ENCODE measurements around the gene XRCC3. TPM values are rescaled to one million over a fixed set of nuclear protein-coding genes. Genes with fewer than 3 reads are reported as not detected.
A peak's percentile ranks its signal among the peaks of the same experiment; 100 is the strongest.

Gene XRCC3
- total RNA-seq, 1 donor from 2014 or later: 11.3 TPM

DNA sequence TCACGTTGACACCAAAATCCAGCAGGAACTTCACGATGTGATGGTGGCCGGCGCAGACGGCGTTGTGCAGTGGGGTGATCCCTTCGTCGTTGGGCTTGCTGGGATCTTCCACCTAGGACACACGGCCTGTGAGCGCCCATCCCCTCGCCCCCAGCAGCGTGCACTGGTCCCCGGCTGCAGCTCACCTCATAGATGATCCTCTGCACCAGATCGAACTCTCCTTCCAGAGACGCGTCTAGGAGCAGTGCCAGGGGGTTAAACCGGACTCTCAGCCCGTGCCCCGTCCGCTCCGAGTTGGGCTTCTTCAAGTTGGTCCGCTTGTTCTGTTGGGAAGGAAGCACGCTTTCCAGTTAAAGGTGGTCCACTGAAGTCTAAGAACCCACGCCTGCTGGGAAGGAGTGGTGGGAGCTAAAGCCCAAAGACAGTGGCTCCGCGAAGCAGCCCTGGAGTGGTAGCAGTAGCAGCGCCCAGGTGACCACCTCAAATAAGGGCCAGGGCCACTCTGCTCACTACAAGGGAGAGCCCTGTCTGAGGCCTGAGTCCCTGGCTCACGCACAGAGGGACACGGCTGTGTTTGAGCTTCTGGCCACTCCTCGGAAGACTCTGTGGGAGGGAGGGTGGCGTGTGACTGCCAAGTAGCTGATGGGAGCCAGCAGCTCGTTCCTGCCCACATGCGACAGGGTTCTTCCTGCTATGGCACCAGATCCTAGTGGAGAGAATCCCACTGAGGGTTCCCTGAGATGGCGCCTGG is 23.6 kb upstream of the XRCC3 start:
- no peak for ATAC-seq

DNA sequence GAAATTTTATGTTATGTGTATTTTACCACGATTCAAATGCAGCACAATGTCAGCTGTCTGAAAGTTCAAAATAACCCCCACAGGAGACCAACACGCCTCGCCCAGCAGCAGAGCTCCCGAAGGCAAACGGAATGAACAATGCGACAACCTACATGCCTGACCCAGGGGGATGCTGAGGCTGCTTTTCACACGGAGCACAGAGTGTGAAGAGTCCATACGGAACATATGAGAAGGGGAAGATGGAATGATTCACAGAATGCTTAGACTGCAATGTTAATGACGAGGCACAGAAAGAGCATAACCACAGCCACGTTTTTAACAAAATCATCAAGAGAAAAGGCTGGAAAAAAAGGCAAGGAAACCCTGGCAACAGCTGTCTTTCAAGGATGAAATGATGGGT is 22.9 kb upstream of the XRCC3 start:
- ATAC-seq: no peak

DNA sequence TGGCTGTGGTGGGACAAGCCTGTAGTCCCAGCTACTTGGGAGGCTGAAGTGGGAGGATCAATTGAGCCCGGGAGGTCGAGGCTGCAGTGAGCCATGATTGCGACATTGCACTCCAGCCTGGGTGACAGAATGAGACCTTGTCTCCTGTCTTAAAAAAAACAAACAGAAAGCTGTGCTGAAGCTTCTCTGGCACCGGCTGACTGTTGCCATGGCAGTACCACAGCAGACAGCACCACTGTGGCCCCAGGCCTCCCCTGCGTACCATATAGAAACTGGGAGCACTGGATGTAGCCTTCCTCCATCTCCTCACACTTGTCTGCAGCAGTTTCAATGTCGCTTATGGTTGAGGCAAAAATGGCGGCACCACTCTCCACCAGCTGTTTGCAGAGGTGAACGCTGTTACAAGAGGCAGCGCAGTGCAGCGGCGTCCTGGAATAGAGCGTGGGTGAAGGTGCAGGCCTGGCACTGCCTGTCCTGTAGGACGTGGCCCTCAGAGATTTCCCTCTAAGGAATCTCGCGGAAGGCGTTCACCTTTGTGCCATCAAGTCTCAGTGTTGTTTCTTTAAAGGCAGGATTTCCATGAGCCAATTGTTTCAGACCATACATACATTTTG is 22.3 kb upstream of the XRCC3 start:
- ATAC-seq: no peak

DNA sequence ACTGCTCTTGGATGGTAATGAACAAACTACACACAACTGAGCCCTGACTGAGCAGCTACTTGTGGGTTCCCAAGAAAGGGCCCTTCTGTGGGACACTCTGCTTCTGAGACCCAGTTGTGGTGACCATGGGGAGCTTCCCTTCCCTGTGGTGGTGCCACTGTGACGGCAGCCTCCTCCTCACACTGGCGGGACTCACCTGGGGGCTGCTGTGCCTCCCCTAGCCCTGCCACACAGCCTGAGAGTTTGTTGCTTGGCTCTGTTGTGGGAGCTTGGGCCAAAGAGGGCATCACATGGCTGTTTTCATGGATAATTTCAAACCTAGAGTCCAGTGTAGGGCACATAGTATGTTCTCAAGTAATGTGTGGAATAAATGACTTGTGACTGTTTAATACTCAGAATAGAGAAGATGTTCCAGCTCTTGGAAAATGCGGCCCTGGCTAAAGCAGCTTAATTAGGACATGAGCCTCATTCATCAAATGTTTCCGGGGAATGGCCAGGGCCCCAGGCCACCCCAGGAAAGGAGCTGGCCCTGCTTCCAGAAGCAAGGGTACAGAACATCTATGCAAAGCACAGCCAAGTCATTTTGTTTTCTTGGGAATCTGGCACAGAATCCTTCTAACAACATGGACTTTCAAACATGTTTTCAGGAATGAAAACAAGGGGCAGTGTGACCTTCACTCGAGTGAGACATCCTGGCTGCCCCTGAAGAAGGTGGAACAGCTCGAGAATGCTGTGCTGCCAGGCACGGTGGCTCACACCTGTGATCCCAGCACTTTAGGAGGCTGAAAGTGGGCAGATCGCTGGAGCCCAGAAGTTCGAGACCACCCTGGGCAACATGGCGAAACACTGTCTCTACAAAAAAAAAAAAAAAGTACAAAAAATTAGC is 21.5 kb upstream of the XRCC3 start:
- ATAC-seq: no peak

DNA sequence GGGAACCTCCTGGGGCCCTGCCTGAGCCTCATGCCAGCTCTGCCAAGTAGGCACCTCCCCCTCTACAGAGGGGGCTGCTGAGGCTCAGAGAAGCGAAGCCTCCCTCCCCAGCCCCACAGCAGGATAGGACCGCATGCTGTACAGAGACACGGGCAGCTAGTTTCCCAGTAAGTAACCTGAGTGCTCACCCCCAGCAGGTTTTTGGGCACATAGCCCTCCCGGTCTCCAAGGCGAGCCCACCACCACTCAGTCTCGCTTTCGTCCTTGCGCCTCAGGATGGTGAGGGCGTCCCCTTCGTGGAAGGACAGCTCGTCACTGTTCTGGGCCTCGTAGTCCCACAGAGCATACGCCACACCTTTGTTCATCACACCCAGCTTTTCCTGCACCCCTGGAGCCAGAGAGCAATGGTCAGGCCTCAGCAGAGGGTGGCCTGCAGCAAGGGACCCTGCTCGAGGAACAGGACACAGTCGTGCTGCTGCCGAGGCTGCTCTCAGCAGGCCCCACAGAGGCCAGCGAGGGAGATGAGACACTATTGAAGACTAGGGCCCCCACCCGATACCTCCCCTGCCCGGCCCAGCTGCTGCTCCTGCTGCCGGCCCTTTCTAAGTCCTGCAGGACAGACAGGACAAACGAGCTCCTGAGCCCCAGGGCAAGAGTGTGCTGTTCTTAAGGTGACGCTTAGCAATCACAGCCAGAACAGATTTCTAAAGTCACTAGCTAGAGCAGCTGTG is 20.7 kb upstream of the XRCC3 start:
- ATAC-seq: peak; percentile 76

DNA sequence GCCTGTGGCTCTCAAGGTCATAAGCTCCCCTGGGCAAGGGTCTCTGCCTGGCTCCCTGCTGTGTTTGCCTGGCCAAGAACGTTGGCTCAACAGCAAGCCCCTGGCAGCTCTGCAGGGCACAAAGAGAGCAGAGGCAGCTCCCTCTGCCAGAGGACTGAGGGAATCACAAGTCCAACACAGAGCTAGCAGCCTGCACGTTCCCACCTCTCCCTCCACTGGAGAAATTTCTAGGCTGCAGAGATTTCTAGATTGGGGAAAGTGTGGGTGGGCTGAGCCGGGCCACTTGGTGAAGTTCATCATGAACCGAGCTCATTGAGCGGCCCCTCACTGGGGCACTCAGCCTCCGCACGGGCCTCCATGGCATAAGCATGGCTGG is 20.2 kb upstream of the XRCC3 start:
- no peak for ATAC-seq

DNA sequence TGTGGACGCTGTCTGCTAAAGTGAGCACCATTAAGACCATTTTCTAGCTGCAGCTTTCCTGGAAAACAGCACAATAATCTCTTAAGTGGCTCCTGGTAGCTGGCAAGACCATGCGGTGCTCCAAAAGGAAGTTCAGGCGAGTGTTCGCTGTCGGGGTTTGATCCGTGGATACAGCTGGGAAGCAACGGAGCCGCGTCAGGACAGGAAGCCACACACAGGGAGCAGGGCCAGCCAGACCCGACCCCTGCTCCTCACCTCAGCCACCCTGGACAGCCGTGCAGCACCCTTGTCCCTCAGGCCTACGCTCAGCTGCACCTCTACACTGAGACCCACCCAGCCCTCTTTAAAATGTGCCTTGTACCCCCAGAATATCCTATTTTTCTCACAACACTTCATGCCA is 19.8 kb upstream of the XRCC3 start:
- no peak for ATAC-seq

DNA sequence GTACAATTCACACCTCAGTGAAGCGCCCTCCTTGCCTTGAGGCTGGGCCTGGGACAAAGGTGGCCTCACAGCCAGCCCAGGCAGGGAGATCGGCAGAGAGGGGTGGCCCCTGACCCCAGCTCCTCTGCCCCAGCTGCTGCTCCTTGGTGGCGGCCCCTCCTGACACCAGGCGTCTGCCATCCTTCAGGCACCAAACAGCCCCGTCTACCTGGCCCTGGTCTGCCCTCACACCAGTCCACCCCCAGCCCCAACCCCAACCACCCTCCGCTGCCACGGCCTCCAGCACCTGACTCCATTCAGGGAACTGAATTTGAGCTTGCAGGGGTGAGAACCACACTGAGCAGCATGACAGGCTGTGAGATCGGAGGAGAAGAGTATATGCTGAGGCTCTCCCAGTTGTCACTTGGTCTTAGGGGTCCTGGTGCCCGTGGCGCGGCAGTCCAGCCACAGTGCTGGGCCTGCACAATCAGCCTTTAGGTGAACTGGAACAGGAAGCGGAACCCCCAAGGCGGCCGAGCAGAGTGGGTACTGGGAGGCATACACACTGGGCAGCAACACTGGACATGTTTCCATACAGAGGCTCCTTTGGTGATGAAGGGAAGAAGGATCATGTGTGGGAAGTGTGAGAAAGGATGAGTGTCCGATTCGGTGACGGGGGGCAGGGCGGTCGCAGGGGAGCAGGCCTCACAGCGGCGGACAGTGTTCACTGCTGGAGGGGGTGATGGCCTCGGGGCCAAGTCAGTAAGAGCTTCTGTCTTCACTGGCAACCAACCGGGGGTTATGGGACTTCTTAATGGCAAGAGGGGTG is 19.0 kb upstream of the XRCC3 start:
- ATAC-seq: no peak

DNA sequence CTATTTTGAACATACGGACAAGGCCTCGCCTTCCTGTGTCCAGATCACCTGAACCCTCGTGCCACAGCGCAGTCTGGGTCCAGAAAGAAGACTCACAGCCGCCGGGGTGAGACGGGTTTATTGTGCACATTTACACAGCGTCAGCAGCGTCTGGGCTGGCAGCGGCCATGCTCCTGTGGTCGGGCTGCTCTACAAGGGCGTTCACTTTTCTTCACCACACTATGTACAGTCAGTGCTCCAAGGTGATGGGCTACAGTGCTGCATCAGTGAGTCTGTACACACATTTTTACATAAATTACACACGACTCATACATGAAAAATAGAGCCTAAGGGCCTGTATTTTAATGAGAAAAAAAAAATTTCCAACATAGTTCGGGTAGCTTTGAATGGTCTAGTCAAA is 18.4 kb upstream of the XRCC3 start:
- no peak for ATAC-seq

DNA sequence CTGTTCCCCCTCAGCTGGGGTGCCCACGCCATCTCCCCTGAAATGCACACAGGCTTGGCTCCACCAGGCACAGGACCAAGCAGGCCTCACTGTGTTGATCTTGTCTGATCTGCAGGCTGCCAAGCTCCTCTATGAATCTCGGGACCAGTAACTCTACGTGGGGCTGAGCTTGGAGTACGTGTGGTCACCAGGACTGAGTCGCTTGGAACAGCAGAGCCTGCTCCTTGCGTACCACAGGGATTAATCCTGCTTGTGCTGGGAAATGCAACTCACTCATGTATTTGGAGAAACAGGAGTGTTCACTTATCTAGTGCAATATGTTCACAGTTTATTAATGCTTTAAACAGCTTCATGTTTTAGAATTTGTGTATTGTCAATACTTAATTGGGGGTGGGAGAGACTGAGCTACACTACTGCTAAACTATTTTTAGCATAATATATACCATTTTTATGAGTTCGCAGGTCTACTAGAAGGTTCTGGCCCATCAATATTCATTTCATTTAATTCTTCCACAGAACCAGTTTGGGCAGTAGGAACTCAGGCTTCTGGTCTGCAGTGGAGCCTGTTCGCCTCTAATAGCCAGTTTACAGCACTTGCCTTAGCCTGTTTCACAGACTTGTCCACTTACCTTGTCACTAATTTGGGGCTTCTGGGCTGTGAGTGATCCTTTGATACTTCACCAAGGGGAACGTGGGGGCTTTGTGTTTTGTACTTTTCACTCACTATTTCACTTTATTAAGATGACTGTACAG is 17.8 kb upstream of the XRCC3 start:
- ATAC-seq: no peak

DNA sequence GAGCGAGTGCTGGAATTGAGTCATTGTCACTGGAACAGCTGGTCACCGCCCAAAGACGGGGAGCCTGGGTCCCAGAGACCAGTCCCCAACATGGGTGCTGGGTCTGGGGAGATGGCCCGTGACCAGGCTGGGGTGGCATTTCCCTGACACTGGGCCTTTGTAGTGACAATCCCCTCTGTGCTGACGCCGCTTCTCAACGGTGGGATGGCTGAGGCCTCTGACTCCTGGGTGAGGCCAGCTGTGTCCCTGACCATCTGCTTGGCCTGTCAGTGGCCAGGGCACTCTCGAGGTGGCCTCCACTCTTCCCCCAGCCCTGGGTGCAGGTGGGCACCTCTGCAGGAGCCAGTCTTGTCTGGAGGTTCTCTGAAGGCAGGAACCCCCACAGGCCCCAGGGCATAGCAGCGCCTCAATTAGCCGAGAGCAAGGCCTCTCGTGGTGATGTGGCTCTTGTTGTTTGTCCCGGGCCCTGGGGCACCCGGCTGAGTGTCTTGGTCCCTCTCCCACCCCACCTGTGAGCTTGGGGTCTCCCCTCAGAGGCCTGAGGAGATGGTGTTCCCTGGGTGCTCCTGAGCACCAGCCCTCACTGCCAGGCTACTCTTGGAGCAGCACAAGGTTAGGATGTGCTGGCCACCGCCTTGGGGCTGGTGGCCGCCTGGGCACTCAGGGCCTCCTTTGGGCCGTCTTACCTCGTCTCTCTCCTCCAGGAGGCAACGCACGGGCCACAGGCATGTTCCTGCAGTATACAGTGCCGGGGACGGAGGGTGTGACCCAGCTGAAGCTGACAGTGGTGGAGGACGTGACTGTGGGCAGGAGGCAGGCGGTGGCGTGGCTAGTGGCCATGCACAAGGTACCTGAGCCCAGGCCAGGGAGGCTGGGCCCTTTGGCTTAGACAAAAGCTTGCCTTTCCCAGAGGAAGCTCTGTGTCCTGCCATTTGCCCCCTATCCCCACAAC is 16.9 kb upstream of the XRCC3 start:
- ATAC-seq: no peak

DNA sequence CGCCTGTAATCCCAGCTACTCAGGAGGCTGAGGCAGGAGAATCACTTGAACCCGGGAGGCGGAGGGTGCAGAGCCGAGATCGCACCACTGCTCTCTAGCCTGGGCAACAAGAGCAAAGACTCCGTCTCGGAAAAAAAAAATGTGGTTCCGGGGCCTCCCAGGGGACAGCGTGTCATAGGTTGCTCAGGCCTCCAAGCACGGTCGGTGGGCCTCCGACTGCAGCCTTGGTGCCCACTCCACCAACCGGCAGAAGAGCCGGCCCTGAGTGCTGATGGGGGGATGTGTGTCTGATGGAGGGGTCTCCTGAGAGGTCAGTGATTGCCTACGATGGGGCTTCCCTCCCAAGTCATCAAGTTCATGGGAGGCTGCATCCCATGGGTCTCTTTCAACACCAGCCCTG is 16.2 kb upstream of the XRCC3 start:
- no peak for ATAC-seq

DNA sequence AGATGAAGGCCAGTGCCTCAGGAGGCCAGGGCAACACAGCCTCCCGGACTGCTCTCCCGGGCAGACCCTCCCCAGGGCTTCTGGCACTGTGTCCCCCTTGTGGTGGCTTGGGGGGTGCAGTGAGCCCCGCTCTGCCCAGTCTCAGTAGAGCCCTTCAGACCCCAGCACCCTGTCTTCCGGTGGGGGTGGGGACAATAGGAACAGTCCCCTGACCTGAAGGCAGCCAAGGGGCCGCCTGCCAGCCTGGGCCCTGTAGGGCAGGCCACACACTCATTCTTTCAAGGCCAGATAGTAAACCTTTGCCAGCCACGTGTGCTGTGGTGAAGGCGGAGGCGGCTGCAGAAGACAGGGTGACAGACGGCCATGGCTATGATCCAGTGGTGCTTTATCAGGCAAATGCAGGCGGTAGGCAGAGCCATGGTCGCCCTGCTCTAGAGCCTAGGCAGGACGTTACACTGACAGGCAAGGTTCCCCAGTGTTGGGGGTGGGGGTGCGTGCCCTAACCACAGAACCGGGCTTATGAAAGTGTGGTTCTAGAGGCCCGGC is 15.3 kb upstream of the XRCC3 start:
- peak; percentile 7 for ATAC-seq

DNA sequence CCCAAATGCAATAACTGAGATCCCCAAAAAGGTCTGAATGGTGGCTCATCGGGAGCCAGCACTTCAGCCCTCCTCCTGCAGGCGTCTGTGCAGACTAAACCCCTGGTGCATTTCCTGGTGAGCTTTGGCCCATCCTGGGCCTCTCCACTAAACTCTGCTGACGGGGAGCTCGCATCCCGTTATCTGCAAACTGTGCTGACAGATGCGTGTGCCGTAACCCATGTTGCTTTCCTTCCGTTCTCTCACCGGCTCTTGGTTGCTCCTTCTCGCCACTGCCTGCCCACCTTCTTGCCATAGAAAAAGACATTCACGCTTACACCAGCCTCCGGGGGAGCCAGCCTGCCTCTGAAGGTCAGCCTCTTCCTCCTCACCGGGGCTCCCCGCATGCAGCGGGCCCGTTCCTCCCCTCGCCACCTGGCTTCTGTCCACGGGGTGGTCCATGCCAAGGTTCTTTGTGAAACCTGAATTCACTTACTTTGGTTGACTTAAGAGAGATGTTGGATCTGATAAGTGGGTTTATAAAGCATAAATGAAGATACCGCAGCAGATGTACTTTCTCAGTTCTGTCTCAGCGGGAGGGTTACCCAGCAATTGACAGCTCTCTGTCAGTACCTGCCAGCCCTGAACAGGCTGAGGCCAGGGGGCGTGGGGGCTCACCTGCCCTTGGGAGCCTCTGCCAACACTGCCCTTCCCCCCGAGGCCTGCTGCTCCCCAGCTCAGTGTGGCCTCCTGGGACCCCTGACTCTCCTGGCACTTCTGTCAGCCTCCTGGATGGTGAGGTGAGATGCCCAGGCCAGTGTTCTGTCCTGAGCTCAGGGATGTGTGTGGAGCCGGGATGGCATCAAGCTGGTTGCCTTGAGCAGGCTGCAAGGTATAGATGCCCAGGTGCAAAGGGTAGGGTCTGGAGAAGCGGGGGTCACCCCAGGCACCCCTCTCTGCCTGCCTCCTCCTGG is 14.5 kb upstream of the XRCC3 start:
- peak; percentile 44 for ATAC-seq

DNA sequence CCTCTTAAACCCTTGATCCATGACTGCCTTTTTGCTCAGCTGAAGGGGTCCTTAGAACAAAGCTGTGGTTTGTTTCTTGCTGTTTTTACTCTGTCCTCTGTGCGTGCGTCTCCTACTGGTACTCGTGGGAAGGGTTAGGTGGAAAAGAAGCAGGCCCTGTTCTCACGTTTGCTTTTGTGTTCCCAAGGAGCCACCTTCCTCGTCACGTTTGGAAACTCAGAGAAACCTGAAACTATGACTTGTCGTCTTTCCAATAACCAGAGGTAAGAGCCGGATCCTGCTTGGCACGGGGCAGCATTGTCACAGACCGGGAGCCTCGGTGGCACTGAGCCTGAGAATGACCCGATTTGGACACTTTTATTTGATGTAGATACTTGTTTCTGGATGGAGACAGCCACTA is 13.5 kb upstream of the XRCC3 start:
- peak; percentile 1 for ATAC-seq

DNA sequence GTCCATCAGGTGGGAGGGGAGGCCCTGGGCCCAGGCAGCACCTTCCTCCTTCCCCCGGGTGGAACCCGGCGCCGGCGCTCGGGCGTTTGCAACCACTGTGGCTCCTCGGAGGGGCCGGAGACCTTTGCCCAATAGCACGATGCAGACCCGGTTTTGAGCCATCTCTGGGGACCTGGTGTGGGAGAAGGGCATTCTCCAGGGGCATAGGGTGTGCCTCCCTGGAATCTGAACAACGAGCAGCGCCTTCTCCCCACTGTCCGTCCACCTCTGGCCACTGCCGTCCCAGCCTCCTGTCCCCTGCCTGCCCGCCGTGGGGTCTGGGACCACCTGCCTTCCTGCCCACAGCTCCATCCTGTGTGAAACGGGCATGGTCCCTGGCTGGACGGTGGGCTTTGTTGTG is 12.9 kb upstream of the XRCC3 start:
- ATAC-seq: no peak

DNA sequence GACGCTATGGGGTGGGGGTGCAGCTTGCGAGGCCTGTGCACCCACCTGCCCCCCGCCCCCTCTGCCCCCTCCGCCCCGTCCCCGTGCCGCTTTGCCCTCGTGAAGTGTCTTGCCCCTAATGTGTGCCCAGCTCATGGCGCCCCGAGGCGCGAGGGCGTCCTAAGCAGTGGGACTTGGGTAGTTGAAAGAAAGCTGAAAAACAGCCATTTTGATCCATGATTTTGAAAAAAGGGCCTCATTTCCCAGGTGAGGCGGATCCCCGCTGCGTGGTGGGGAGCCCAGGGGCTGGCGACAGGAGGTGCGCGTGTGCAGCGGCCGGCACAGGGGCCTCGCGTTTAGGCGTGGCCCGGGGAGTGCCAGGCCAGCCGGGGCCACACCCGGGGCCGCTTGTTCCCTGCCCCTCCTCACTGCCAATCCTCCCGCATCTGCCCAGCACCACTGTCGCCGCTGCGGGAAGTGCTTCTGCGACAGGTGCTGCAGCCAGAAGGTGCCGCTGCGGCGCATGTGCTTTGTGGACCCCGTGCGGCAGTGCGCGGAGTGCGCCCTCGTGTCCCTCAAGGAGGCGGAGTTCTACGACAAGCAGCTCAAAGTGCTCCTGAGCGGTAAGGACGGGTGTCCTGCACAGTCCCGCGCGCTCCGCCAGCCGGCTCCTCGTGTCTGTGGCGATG is 12.2 kb upstream of the XRCC3 start:
- ATAC-seq: no peak

DNA sequence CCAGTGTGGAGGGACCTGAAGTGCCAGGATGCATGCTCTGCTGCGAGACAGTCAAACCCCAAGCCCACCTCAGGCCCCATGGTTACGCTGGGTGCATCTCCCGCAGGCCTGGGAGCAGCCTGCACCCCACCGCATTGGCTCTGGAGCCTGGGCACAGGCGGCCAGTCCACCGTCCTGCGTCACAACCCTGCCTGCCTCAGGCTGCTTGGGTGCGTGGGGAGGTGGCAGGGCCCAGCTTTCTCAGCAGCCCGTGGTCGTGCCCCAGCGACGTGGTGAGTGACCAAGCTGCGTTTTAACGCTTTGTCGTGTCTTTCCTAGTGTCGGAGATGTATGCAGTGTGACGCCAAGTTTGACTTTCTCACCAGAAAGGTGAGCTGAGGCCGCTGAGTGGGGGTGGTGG is 11.2 kb upstream of the XRCC3 start:
- no peak for ATAC-seq
